GM11168 (cell line): ENCODE results near the gene ATF7IP2.
"Not testable (repeated sequence)": the region's sequence is repeated elsewhere in the genome, so short reads cannot be mapped to it uniquely, and the experiment has no call there.

Experiments
- in situ Hi-C: fragments of 300-500 bp; cut with MboI; formaldehyde crosslinking; loops from one replicate; pipeline ENCODE4 v1.12.0; 2022; ENCODE audit warnings: low sequenced_read_pairs; ENCODE audit not compliant: unreplicated experiment

Gene ATF7IP2

DNA sequence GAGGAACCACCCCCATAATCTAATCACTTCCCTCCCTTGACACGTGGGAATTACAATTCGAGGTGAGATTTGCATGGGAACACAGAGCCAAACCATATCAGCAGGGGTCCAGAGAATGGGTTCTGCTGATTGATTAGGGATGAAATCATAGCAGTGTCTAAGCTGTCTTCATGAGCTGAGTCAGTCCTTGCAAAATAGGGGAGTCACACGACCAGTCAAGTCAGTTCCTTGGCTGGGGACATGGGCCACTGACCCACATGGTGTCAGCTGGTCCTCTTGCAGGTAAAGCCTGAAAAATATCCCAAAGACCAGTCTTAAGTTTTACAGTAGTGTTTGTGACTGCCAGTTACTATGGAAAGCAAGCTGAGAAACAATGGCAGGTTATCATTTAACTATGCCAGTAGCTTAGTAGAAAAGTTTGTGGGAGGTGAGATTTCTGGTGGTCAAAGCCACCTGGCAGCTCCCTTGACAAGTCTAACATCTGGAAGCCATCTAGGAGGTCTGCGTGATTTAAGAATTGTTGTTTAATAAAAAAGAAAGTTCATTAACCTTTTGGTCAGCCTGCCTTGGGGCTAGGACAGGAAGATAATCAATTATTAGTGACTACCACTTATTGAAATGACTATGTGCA, 15.7 kb upstream of the ATF7IP2 start:
- in situ Hi-C loops: no loop called here

DNA sequence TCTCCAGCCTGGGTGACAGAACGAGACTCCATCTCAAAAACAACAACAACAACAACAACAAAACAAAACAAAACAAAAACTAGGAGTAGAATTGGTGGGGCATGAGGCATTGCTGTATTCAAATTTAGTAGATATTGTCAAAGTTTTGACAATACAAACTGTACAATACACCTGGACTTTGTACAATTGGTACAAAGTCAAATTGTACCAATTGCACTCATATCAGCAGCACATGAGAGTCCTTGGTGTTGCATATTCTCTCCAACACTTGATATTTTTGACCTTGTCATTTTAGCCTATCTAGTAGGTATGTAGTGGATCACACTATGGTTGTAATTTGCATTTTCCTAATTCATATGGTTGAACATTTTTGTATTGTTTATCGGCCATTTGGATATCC, 14.3 kb upstream of the ATF7IP2 start:
- in situ Hi-C loops: no loop called here

DNA sequence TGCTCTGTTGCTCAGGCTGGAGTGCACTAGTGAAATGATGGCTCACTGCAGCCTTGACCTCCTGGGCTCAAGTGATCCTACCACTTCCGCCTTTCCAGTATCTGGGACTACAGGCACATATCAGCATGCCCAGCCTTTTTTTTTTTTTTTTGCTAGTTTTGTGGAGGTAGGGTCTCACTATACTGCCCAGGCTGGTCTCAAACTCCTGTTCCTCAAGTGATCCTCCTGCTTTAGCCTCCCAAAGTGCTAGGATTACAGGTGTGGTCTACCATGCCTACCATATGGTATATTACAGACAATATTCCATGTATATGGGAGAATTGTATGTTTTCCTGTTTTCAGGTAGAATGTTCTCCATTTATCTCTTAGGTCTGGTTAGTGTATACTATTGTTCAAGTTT, 12.3 kb upstream of the ATF7IP2 start:
- in situ Hi-C loops: no loop called here

DNA sequence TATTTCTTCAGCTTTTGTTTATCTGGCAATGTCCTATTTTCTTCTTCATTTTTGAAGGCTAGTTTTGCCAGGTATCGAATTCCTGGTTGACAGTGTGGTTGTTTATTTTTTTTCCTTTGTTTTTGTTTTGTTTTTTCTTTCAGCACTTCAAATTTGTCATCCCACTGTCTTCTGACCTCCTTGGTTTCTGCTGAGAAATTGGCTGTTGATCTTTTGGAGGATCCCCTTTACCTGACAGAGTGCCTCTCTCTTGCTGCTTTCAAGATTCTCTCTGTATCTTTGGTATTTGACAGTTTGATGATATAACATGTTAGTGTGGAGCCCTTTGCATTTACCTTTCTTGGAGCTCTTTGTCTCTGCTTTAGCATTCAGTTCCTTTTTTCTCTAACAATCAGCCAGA, 9.6 kb upstream of the ATF7IP2 start:
- in situ Hi-C loops: no loop called here

DNA sequence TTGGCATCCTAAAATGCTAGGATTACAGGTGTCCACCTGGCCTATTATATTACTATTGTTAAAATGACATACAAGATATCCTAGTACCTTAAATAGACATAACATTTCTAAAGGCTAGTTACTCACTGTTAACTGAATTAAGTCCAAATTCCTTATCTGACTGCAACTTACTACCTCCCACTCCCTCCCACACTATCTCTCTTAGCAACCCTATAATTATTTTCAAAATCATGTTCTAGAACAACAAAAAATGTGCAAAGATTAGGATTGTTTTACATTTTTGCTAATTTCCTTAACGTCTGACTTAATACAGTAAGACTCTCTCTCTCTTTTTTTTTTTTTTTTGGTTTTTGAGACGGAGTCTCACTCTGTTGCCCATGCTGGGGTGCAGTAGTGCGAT, 2.2 kb upstream of the ATF7IP2 start:
- in situ Hi-C loops: no loop called here

DNA sequence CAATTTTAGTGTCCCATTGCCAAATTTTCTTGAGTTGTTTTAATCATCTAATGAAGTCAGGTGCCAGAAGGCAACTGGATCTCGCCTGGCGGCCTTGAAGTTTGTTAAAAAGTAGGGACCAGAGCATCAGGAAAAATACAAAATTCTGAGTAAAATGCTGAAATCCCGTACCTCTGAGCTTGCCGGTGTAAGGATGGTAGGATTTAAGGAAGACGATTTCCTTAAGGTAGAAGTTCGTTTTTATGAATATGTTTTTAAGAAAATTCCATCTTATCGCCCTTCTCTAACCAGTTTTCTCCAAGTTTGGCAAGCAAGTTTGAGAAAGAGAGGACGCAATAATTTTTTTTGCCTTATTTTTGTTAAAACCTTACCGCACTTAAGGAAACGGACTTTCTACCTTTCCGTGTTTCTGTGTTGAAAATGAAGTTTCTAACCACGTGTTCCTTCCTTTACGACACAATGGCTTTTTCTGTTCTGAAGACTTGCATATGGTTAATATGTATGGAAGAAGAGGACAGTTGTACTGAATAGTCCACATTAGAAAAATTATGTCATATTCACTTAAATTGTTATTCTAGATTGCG, 748 bp downstream of the ATF7IP2 start:
- in situ Hi-C loops: no loop called here

DNA sequence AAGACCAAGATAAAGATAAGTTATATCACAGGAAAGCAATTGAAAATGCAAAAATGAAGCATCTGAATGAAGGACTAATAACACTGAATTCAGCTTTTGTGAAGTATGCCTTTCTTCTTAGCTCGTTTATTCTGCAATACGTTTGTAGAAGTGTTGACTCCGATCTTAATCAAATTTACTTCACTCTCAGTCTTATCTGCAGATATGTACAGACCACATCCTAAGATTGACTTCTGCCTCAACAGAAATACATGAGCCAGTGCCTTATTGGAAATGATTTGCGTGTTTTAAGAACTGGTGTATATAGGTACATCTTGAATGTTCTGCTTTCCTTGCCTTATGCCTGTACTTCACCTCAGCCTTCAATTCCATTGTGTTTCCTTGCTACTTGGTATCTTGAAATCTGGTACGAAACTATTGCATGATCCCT, 1.3 kb downstream of the ATF7IP2 start:
- in situ Hi-C loops: no loop called here

DNA sequence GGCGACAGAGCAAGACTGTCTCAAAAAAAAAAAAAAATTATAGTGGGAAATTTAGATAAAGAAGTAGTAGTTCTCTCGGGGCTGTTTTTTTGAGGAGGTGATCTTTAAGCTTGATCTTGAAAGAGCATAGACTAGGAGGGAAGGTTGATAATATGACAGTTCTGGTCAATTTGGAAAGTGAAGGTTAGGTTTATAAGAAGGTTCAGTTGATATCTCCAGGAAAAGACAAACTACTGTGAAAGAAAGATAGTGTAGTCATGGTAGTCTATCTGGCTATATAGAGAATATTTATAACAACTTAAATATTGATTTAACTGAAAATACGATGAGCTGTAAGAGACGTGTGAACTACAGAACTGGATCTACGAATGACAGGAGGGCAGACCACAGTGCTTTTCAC, 3.1 kb downstream of the ATF7IP2 start:
- in situ Hi-C loops: no loop called here

DNA sequence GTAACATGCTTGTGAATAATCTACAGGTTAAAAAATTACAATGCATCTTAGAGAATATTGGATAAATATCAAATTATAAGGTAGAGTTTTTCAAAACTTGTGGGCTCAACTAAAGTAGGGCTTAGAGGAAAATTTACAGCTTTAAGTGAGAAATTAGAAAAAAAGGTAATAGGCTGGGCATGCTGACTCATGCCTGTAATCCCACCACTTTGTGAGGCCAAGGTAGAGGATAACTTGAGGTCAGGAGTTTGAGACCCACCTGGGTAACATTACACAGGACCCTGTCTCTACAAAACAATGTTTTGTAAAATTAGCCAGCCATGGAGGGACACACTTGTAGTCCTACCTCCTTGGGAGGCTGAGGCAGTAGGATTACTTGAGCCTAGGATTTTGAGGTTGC, 4.5 kb downstream of the ATF7IP2 start:
- in situ Hi-C loops: no loop called here

DNA sequence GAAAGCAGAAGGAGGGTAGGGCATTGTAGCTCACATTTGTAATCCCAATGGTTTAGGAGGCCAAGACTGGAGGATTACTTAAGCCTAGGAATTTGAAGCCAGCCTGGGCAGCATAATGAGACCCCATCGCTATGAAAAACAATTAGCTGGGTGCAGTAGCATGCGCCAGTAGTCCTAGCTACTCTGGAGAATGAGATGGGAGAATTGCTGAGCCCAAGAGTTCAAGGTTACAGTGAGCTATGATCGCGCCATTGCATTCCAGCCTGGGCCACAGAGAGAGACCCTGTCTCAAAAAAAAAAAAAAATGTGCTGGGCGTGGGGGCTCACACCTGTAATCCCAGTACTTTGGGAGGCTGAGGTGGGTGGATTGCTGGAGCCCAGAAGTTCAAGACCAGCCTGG, 5.0 kb downstream of the ATF7IP2 start:
- in situ Hi-C loops: no loop called here

DNA sequence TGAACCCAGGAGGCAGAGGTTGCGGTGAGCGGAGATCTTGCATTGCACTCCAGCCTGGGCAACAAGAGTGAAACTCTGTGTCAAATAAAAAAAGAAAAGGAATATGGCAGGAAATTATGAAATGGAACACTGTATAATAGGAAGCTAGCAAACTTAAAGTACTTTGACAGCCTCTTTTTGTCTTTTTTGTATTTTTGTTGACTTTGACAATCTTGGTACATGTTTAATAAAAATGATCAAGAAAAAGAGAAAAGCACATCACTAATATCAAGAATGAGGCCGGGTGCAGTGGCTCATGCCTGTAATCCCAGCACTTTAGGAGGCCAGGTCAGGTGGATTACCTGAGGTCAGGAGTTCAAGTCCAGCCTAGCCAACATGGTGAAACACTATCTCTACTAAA, 5.5 kb downstream of the ATF7IP2 start:
- in situ Hi-C loops: no loop called here

DNA sequence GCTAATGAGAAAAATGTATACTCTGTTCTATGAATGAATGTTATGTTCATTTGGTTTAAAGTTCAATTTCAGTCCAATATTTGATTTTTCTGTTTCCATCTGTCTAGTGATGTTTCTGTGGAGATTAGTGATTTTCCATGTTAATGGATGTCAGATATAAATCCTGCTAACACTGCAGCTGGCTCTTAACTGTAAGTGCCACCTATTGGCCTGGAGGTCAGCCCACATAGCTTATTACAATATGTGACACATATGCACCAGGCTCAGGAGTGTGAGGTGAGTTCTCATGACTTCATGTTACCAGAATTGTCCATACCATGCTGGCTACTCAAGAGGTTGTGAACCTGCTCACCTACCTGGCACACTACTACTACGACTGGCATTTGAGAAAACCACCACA, 17.1 kb downstream of the ATF7IP2 start:
- in situ Hi-C loops: no loop called here

DNA sequence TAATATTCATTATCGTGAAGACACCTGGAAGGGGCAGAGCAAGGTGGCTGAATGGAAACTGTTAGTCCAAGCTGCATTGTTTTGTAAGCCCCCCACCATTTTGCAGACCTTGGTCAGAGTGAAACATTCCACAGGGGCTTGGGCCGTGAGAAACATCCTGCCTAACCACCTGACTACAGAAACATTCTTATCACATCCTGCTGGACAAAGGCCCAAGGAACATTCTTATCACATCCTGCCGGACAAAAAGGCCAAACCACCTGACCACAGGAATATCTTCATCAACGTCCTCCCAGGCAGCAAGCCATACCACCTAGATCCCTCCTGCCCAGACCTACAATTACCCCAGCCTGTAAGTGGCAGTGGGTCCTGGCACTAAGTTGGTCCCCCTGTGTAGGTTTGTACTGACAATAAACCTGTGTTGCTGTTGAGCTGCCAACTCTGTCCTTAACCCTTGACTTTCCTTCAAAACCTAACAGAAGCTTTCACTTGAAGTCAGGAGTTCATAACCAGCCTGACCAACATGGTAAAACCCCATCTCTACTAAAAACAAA, 19.6 kb downstream of the ATF7IP2 start:
- in situ Hi-C loops: no loop called here

DNA sequence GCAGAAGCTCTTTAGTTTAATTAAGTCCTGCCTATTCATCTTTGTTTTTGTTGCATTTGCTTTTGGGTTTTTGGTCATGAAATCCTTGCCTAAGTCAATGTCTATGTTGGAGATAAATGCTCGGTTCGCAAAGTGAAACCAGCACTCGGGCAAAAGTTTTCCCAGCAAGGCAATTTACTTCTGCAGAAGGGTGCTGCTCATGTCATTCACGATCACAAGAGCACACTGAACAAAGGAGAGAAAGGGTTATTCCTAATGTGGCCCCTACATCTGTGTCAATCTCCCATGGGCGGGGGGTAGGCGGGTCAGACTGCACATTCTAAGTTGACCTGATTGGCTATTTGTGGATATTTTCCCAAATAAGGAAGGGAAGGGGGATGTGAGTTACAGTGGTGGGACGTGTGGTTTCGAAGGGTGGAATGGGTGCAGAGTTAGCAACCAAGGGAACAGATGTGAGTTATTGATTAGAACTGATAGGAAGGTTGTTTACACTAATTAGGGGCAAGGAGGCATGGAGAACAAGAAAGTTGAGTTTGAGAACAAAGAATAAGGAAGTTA, 23.0 kb downstream of the ATF7IP2 start:
- in situ Hi-C loops: no loop called here

DNA sequence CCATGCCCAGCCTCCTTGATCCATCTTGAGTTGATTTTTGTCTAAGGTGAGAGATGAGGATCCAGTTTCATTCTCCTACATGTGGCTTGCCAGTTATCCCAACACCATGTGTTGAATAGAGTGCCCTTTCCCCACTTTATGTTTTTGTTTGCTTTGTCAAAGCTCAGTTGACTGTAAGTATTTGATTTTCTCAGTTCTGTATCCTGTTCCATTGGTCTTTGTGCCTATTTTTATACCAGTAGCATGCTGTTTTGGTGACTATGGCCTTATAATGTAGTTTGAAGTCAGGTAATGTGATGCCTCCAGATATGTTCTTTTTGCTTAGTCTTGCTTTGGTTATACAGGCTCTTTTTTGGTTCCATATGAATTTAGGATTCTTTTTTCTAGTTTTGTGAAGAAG, 23.9 kb downstream of the ATF7IP2 start:
- in situ Hi-C loops: not testable (repeated sequence)

DNA sequence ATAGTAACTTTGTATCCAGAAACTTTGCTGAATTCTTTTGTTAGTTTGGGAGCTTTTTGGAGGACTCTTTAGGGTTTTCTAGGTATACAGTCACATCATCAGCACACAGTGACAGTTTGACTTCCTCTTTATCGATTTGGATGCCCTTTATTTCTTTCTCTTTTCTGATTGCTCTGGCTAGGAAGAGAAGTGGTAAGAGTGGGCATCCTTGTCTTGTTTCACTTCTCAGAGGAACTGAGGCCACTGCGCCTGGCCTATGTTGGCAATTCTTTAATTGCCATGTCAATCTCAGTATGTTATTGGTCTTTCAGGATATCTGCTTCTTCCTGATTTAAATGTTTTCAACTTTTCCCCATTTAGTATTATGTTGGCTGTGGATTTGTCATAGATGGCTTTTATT, 24.6 kb downstream of the ATF7IP2 start:
- in situ Hi-C loops: no loop called here

DNA sequence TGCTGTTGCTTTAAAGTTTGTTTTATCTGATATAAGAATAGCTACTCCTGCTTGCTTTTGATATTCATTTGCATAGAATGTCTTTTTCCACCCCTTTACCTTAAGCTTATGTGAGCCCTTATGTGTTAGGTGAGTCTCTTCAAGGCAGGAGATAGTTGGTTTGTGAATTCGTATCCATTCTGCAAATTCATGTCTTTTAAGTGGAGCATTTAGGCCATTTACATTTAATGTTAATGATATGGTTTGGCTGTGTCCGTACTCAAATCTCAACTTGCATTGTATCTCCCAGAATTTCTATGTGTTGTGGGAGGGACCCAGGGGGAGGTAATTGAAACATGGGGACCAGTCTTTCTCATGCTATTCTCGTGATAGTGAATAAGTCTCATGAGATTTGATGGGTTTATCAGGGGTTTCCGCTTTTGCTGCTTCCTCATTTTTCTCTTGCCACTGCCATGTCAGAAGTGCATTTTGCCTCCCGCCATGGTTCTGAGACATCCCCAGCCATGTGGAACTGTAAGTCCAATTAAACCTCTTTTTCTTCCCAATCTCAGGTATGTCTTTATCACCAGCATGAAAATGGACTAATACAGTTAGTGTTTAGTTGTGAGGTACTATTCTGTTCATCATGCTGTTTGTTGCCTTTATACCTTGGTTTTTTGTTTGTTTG, 27.2 kb downstream of the ATF7IP2 start:
- in situ Hi-C loops: no loop called here

DNA sequence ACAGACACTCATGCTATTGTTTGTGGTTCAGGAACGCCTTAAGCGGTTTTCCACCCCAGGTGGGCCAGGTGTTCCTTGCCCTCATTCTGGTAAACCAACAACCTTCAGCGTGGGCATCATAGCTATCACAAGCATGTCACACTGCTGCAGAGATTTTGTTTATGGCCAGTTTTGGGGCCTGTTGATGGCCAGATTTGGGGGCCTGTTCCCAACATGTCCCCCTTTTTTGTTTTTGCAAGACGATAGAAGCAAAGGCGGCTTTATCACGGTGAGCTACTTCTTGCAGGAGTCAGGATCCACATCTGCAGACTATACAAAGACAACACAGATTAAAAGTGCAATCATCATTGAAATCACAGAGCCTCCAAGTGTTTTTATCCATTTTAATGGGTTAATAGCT, 32.3 kb downstream of the ATF7IP2 start:
- in situ Hi-C loops: not testable (repeated sequence)

DNA sequence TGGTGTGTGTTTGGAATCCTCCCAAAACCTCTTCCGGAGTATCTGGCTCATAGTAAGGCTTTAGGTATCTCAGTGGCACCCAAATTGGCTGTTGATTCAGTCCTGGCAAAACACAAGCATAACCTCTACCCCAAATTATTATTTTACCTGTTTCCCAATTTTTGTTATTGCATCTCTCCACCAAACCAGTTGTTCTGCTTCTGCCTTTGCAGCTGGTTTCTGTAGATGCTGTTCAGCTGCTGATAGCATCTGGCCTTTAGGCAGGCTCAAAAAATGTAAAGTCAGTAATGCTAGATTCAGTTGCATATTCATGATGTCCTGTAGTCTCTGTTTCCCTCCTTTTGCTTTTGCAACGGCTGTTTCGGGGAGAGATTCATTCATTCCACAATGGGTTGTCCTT, 33.8 kb downstream of the ATF7IP2 start:
- in situ Hi-C loops: no loop called here

DNA sequence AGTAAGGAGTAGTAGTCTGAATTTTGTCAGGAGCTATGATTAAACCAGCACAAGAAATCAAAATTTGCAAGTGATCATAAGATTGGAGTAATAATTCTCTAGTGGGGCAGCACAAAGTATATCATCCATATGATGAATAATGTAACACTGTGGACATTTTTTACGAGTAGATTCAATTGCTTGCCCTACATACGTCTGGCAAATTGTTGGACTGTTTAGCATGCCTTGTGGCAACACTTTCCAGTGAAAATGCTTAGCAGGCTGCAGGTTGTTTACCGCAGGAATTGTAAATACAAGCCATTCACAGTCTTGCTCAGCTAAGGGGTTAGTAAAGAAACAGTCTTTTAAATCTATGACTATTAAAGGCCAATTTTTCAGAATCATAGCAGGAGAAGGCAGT, 35.7 kb downstream of the ATF7IP2 start:
- in situ Hi-C loops: no loop called here

DNA sequence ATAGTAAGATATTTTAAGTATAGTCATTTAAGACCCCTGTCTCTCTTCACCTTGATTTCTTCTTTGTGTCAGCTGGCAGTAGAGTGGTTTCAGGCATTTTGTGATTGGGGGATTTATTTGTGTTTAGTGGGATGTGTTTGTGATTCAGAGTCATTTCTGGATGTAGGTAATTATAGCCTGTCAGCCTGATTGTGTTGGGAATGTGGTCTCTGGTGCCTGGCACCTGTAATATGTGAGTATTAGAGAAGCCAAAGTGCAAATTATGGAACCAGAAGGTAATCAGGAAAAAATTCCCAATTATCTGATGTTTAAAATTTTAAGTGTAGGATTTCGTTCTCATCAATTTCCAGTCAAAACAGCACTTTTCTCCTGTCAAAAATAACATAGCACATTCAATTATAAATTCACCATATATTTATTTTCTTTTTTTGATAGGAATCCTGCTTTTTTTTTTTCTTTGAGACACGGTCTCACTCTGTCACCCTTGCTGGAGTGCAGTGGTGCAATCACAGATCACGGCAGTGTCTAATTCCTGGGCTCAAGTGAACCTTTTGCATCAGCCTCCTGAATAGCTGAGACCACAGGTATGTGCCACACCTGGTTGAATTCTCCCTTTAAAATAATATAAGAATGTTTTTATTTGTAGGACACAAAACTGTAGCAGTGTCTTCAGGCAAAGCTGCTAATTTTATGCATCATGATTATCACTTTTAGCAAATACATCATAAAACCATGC, 42.7 kb downstream of the ATF7IP2 start:
- in situ Hi-C loops: no loop called here
